HAP-1 (cell line): ENCODE measurements around the gene POMC.
A peak's percentile ranks its signal among the peaks of the same experiment; 100 is the strongest.
"Not testable (repeated sequence)": the region's sequence is repeated elsewhere in the genome, so short reads cannot be mapped to it uniquely, and the experiment has no call there.

Experiments
- DNase-seq, 2 experiments: peaks; one replicate each; pipeline ENCODE4 v3.0.0-alpha.2; 2016 to 2020; ENCODE audit warnings: low spot score in 2 of 2
- H3K27me3 ChIP-seq: fragments of 250-450 bp; sonication (Bioruptor Pico); 2 replicates; pipeline ENCODE4 v1.5.1; 2020; ENCODE audit warnings: low read depth, mild to moderate bottlenecking, moderate library complexity
- H3K36me3 ChIP-seq: fragments of 250-450 bp; sonication (Bioruptor Pico); replicated peaks from 2 replicates; pipeline ENCODE4 v1.5.1; 2020; ENCODE audit warnings: mild to moderate bottlenecking
- H3K4me1 ChIP-seq: fragments of 250-450 bp; sonication (Bioruptor Pico); 2 replicates; pipeline ENCODE4 v1.5.1; 2020; ENCODE audit warnings: mild to moderate bottlenecking
- H3K4me3 ChIP-seq: fragments of 250-450 bp; sonication (Bioruptor Pico); 2 replicates; pipeline ENCODE4 v1.5.1; 2020; ENCODE audit warnings: mild to moderate bottlenecking, moderate library complexity
- H3K9me3 ChIP-seq: fragments of 250-450 bp; sonication (Bioruptor Pico); 2 replicates; pipeline ENCODE4 v1.5.1; 2020; ENCODE audit warnings: mild to moderate bottlenecking, moderate library complexity
- in situ Hi-C: fragments of 300-500 bp; cut with MboI; formaldehyde crosslinking; loops from 3 replicates; pipeline ENCODE4 v1.14.3; 2020; ENCODE audit warnings: low sequenced_read_pairs, inconsistent platforms, mixed read lengths

Gene POMC

GRCh38 chr2:25168256-25169072 lies at the start of gene POMC:
Gene POMC (minus strand): TSS chr2:25168580. CDS start chr2:25164772, 3,808 bp downstream.
- in situ Hi-C loops, result no loop called here
- peak within 1 kb of the TSS; percentile 18 for H3K4me3 ChIP-seq
- H3K27me3 ChIP-seq, result peaks cover 12% of the 10 kb centered on the region; the same call in 1 of the 2 replicates
- DNase-seq, result peak in 1 of 2 experiments; percentile 15
- no peaks in the 10 kb centered on the region for H3K4me1 ChIP-seq
- H3K9me3 ChIP-seq, result no peaks in the 10 kb centered on the region
- no peaks in the 10 kb centered on the region for H3K36me3 ChIP-seq

GRCh38 chr2:25218100-25218499 lies 49.7 kb upstream of the POMC start:
- in situ Hi-C loops, result no loop called here
- H3K27me3 ChIP-seq, result no peaks in the 10 kb centered on the region
- no peaks in the 10 kb centered on the region for H3K9me3 ChIP-seq
- DNase-seq, result no peak
- H3K4me3 ChIP-seq, result no peak overlapping the region
- H3K36me3 ChIP-seq, result no peaks in the 10 kb centered on the region
- H3K4me1 ChIP-seq, result peaks cover 7% of the 10 kb centered on the region

GRCh38 chr2:25215948-25216679 lies 47.7 kb upstream of the POMC start:
- in situ Hi-C loops, result no loop called here
- Histone ChIP-seq H3K27me3 (no peaks in the 10 kb centered on the region), H3K4me1 (peaks cover 7% of the 10 kb centered on the region), H3K9me3 (no peaks in the 10 kb centered on the region), H3K36me3 (no peaks in the 10 kb centered on the region), H3K4me3 (peak overlapping the region; percentile 33)
- peak; percentile 60 to 86 for DNase-seq

- no peak for DNase-seq
- Histone ChIP-seq H3K9me3 (no peaks in the 10 kb centered on the region), H3K27me3 (no peaks in the 10 kb centered on the region), H3K36me3 (no peaks in the 10 kb centered on the region), H3K4me3 (no peak overlapping the region; the same call in 1 of the 2 replicates), H3K4me1 (peaks cover 7% of the 10 kb centered on the region)
- in situ Hi-C loops, result no loop called here
These were observed 46.9 kb upstream of the POMC start for GRCh38 chr2:25215232-25215631.

GRCh38 chr2:25213229-25213628 lies 44.8 kb upstream of the POMC start:
- no peaks in the 10 kb centered on the region for H3K27me3 ChIP-seq
- H3K4me3 ChIP-seq, result no peak overlapping the region
- in situ Hi-C loops, result no loop called here
- no peaks in the 10 kb centered on the region for H3K9me3 ChIP-seq
- peaks cover 7% of the 10 kb centered on the region for H3K4me1 ChIP-seq
- no peak for DNase-seq
- no peaks in the 10 kb centered on the region for H3K36me3 ChIP-seq

GRCh38 chr2:25210923-25211322 lies 42.5 kb upstream of the POMC start:
- H3K36me3 ChIP-seq, DNase-seq, H3K4me1 ChIP-seq, H3K9me3 ChIP-seq, H3K4me3 ChIP-seq, H3K27me3 ChIP-seq, in situ Hi-C loops: not testable (repeated sequence)

GRCh38 chr2:25207078-25207545 lies 38.7 kb upstream of the POMC start:
- no peaks in the 10 kb centered on the region for H3K4me1 ChIP-seq
- no peak for DNase-seq

GRCh38 chr2:25204190-25204838 lies 35.9 kb upstream of the POMC start:
- no peaks in the 10 kb centered on the region for H3K36me3 ChIP-seq
- no peaks in the 10 kb centered on the region for H3K4me1 ChIP-seq
- H3K9me3 ChIP-seq, result no peaks in the 10 kb centered on the region
- no peaks in the 10 kb centered on the region for H3K27me3 ChIP-seq
- H3K4me3 ChIP-seq, result no peak overlapping the region
- in situ Hi-C loops, result no loop called here
- no peak for DNase-seq

More at GRCh38 chr2:25207078-25207545, 38.7 kb upstream of the POMC start:
- Histone ChIP-seq H3K27me3 (no peaks in the 10 kb centered on the region), H3K36me3 (no peaks in the 10 kb centered on the region), H3K9me3 (no peaks in the 10 kb centered on the region), H3K4me3 (no peak overlapping the region)
- in situ Hi-C loops, result no loop called here

GRCh38 chr2:25202275-25202674 lies 33.9 kb upstream of the POMC start:
- no peaks in the 10 kb centered on the region for H3K27me3 ChIP-seq
- no peak overlapping the region for H3K4me3 ChIP-seq
- H3K4me1 ChIP-seq, result peaks cover 7% of the 10 kb centered on the region
- no peaks in the 10 kb centered on the region for H3K9me3 ChIP-seq
- in situ Hi-C loops, result no loop called here
- no peaks in the 10 kb centered on the region for H3K36me3 ChIP-seq
- DNase-seq, result no peak

- in situ Hi-C loops, result no loop called here
- DNase-seq, result no peak
- no peaks in the 10 kb centered on the region for H3K9me3 ChIP-seq
- no peak overlapping the region for H3K4me3 ChIP-seq
- no peaks in the 10 kb centered on the region for H3K27me3 ChIP-seq
- H3K4me1 ChIP-seq, result peaks cover 7% of the 10 kb centered on the region
- no peaks in the 10 kb centered on the region for H3K36me3 ChIP-seq
These were observed 33.4 kb upstream of the POMC start for GRCh38 chr2:25201794-25202193.

- no peaks in the 10 kb centered on the region for H3K27me3 ChIP-seq
- H3K36me3 ChIP-seq, result no peaks in the 10 kb centered on the region
- peak in 1 of 2 experiments; percentile 27 for DNase-seq
- peaks cover 7% of the 10 kb centered on the region for H3K4me1 ChIP-seq
- in situ Hi-C loops, result no loop called here
- no peak overlapping the region for H3K4me3 ChIP-seq
- no peaks in the 10 kb centered on the region for H3K9me3 ChIP-seq
These were observed 32.9 kb upstream of the POMC start for GRCh38 chr2:25201265-25201664.

- H3K9me3 ChIP-seq, result no peaks in the 10 kb centered on the region
- H3K27me3 ChIP-seq, result no peaks in the 10 kb centered on the region
- H3K36me3 ChIP-seq, result no peaks in the 10 kb centered on the region
- in situ Hi-C loops, result loop anchor here (5.0 to 10.0 kb wide), 2 partner anchors 226 to 794 kb away; partner anchors contain the start of gene DNAJC27
- peaks cover 7% of the 10 kb centered on the region for H3K4me1 ChIP-seq
- no peak for DNase-seq
- no peak overlapping the region for H3K4me3 ChIP-seq
These were observed 30.2 kb upstream of the POMC start for GRCh38 chr2:25198576-25198975.

- H3K9me3 ChIP-seq, result no peaks in the 10 kb centered on the region
- peak in 1 of 2 experiments; percentile 20 for DNase-seq
- in situ Hi-C loops, result loop anchor here (5.0 to 10.0 kb wide), 2 partner anchors 226 to 793 kb away; partner anchors contain the start of gene DNAJC27
These were observed 29.8 kb upstream of the POMC start for GRCh38 chr2:25198209-25198525.

More at GRCh38 chr2:25198209-25198525, 29.8 kb upstream of the POMC start:
- Histone ChIP-seq H3K36me3 (no peaks in the 10 kb centered on the region), H3K4me1 (peaks cover 7% of the 10 kb centered on the region), H3K27me3 (no peaks in the 10 kb centered on the region), H3K4me3 (no peak overlapping the region)
